Choroid plexus epithelial cell (primary cell): ENCODE data around the gene EXOSC2.
A peak's percentile ranks its signal among the peaks of the same experiment; 100 is the strongest.

Source experiments
- DNase-seq: peaks from one replicate; pipeline ENCODE4 v3.0.0-alpha.2; 2010; ENCODE audit warnings: low read depth
- H3K4me3 ChIP-seq: 2 replicates; pipeline ENCODE4 v1.5.1; 2011; ENCODE audit warnings: low read depth, mild to moderate bottlenecking, control low read depth, low read length, moderate library complexity
- TF ChIP-seq, protein P1 (sequence below): conservative IDR thresholded peaks from 2 replicates; pipeline ENCODE4 v1.5.1; 2011; ENCODE audit warnings: low read depth, mild to moderate bottlenecking, control low read depth, inconsistent platforms, low read length, moderate library complexity

EXOSC2 gene

GRCh38 chr9:130689572-130689936 is 4.0 kb upstream of the EXOSC2 start:
- TF ChIP-seq, protein P1, sequence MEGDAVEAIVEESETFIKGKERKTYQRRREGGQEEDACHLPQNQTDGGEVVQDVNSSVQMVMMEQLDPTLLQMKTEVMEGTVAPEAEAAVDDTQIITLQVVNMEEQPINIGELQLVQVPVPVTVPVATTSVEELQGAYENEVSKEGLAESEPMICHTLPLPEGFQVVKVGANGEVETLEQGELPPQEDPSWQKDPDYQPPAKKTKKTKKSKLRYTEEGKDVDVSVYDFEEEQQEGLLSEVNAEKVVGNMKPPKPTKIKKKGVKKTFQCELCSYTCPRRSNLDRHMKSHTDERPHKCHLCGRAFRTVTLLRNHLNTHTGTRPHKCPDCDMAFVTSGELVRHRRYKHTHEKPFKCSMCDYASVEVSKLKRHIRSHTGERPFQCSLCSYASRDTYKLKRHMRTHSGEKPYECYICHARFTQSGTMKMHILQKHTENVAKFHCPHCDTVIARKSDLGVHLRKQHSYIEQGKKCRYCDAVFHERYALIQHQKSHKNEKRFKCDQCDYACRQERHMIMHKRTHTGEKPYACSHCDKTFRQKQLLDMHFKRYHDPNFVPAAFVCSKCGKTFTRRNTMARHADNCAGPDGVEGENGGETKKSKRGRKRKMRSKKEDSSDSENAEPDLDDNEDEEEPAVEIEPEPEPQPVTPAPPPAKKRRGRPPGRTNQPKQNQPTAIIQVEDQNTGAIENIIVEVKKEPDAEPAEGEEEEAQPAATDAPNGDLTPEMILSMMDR = no peak
- H3K4me3 ChIP-seq = peak overlapping the region; percentile 23
- DNase-seq = no peak

- H3K4me3 ChIP-seq = peak overlapping the region; percentile 49
- peak; percentile 98 for DNase-seq
- TF ChIP-seq, protein P1 = no peak
Measured at GRCh38 chr9:130689937-130690700, 3.5 kb upstream of the EXOSC2 start.

DNA sequence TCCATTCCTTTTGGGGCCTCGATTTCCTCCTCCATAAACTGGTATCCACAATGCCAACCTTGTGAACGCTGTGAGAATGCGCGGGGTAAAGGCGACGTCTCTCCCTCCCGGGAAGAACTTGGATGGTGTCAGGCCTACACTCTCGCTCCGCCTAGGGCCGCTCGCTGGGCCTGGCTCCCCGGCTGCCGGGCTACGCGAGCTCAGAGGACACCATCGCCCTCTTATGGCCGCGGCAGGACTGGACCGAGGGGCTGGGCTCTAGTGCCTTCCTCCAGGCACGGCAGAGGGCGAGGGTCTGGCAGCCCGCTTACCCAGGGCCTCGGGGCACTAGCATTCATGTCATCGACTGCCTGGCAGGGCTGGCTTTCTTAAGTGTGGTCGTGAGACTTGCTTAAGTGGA is 1.3 kb upstream of the EXOSC2 start:
- DNase-seq = peak; percentile 35
- no peak overlapping the region for H3K4me3 ChIP-seq
- TF ChIP-seq, protein P1 = peak; percentile 37

DNA sequence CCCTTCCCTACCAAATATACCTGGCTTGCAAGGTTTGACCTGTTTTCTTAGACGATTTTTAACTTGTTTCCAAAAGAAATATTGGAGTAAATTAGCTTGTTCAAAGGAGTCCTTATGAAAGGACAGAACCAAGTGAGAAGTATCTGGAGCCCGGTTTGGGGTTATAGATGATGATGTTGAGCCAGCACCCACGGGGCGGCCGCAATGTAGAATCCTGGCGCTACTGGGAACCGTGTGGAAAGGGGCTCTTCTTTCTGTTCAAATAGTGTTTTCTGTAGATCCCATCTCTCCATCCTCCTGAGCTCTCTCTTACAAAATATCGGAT is 517 bp upstream of the EXOSC2 start:
- TF ChIP-seq, protein P1 = no peak
- no peak for DNase-seq
- H3K4me3 ChIP-seq = peak overlapping the region; percentile 45

DNA sequence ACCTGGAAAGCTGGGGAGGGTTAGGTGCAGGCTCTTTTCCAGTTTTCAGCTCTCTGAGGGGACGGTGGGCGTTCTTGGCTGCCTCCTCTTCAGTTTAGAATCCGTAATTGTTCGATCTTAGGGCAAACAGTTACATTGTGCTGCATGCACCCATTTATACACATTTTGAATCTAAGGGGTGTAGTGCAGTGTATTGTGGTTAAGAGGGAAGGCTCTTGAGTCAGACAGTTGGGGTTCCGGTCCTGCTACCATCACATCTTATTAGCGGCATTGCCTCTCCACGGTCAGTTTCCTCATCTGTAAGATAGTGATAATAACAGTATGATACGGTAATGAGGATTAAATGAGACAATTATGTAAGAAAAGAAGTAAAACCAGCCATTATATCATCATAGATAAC is 625 bp downstream of the EXOSC2 start:
- no peak for DNase-seq
- TF ChIP-seq, protein P1 = no peak
- peak overlapping the region; percentile 73 for H3K4me3 ChIP-seq

- TF ChIP-seq, protein P1 = no peak
- DNase-seq = no peak
- H3K4me3 ChIP-seq = no peak overlapping the region
Measured at GRCh38 chr9:130696139-130696650, 2.6 kb downstream of the EXOSC2 start.

GRCh38 chr9:130696996-130697395 is 3.4 kb downstream of the EXOSC2 start:
- TF ChIP-seq, protein P1 = no peak
- no peak overlapping the region for H3K4me3 ChIP-seq
- DNase-seq = no peak
